ENCODE data around the gene IVL.

DNA sequence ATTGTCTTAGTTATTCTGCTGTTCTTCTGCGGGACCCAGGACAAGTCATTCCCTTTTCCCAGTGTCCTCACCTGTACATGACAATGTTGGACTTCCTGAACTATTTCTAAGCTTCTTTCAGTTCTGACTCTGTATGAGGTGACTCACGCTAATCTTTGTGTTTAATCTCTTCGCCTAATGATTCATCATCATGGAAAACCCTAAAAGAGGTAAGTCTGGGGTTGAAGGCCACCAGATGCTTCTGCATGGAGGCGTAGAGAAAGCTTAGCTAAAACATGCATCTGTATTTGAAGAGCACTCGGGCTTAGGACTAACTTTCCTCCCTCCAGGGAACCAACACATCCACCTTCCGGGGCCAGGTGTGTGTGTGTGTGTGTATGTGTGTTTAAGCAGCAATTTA lies 46.1 kb downstream of the IVL start:
- TF ChIP-seq CTCF (IDR thresholded peaks at IDR 0.05; ENCODE audit: low read depth, low read length, missing input control) (no peak), JUND (IDR thresholded peaks at IDR 0.05) (no peak), GABPA (IDR thresholded peaks at IDR 0.05 in 1 of 2, conservative IDR thresholded peaks at IDR 0.05 in 1 of 2) (no peak), MAX (IDR thresholded peaks at IDR 0.05) (no peak), FOXA1 (IDR thresholded peaks at IDR 0.05) (no peak), RAD21 (IDR thresholded peaks at IDR 0.05) (no peak), TAF1 (conservative IDR thresholded peaks at IDR 0.05) (no peak), YY1 (IDR thresholded peaks at IDR 0.05) (no peak)
- TF ChIP-seq, protein P1, sequence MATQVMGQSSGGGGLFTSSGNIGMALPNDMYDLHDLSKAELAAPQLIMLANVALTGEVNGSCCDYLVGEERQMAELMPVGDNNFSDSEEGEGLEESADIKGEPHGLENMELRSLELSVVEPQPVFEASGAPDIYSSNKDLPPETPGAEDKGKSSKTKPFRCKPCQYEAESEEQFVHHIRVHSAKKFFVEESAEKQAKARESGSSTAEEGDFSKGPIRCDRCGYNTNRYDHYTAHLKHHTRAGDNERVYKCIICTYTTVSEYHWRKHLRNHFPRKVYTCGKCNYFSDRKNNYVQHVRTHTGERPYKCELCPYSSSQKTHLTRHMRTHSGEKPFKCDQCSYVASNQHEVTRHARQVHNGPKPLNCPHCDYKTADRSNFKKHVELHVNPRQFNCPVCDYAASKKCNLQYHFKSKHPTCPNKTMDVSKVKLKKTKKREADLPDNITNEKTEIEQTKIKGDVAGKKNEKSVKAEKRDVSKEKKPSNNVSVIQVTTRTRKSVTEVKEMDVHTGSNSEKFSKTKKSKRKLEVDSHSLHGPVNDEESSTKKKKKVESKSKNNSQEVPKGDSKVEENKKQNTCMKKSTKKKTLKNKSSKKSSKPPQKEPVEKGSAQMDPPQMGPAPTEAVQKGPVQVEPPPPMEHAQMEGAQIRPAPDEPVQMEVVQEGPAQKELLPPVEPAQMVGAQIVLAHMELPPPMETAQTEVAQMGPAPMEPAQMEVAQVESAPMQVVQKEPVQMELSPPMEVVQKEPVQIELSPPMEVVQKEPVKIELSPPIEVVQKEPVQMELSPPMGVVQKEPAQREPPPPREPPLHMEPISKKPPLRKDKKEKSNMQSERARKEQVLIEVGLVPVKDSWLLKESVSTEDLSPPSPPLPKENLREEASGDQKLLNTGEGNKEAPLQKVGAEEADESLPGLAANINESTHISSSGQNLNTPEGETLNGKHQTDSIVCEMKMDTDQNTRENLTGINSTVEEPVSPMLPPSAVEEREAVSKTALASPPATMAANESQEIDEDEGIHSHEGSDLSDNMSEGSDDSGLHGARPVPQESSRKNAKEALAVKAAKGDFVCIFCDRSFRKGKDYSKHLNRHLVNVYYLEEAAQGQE (IDR thresholded peaks at IDR 0.05) = no peak
- TF ChIP-seq, protein P2, sequence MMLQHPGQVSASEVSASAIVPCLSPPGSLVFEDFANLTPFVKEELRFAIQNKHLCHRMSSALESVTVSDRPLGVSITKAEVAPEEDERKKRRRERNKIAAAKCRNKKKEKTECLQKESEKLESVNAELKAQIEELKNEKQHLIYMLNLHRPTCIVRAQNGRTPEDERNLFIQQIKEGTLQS (IDR thresholded peaks at IDR 0.05) = no peak

All from liver (tissue), 3 donors.